Keratinocyte (primary cell): ENCODE data around the gene DTD1. TPM values are rescaled to one million over a fixed set of nuclear protein-coding genes. Genes with fewer than 3 reads are reported as not detected.
A peak's percentile ranks its signal among the peaks of the same experiment; 100 is the strongest.

ENCODE experiments used
- DNase-seq: peaks from one replicate; pipeline ENCODE4 v3.0.0-alpha.2; 2011; ENCODE audit warnings: low read depth, missing footprints, low spot score
- FAIRE-seq: peaks from 2 replicates; lab custom pipeline; 2011; peaks lifted over from hg19 to GRCh38; lab: Jason Lieb, UNC
- H2AFZ ChIP-seq: 2 replicates; pipeline ENCODE4 v1.6.0; 2012; ENCODE audit warnings: low read length, control low read depth, inconsistent platforms; ENCODE audit not compliant: control insufficient read depth
- H3K27ac ChIP-seq: 2 replicates; pipeline ENCODE4 v1.5.1; 2011; ENCODE audit warnings: low read length; ENCODE audit not compliant: control insufficient read depth, insufficient read depth
- H3K27me3 ChIP-seq: 3 replicates; pipeline ENCODE4 v1.6.0; 2011; ENCODE audit warnings: low read length; ENCODE audit not compliant: control insufficient read depth, insufficient read depth; ENCODE audit errors: extremely low read depth
- H3K36me3 ChIP-seq, 2 experiments: 2 replicates in 1 of 2; 3 replicates in 1 of 2; pipeline ENCODE4 v1.5.1; 2011; ENCODE audit warnings: low read length in 2 of 2, mild to moderate bottlenecking in 1 of 2; ENCODE audit not compliant: control insufficient read depth in 2 of 2, insufficient read depth in 2 of 2; ENCODE audit errors: extremely low read depth in 1 of 2
- H3K4me1 ChIP-seq: 3 replicates; pipeline ENCODE4 v1.5.1; 2011; ENCODE audit warnings: low read length; ENCODE audit not compliant: control insufficient read depth, insufficient read depth; ENCODE audit errors: extremely low read depth
- H3K4me2 ChIP-seq: 3 replicates; pipeline ENCODE4 v1.6.0; 2011; ENCODE audit warnings: low read depth, low read length; ENCODE audit not compliant: control insufficient read depth, insufficient read depth; ENCODE audit errors: extremely low read depth
- H3K4me3 ChIP-seq, 3 experiments: fragments of 200-600 bp in 1 of 3; sonication (generic) in 1 of 3; 2 replicates in 2 of 3; 3 replicates in 1 of 3; pipeline ENCODE4 v1.5.1; 2011 to 2016; ENCODE audit warnings: low read length in 3 of 3, mild to moderate bottlenecking in 3 of 3, control low read depth in 2 of 3, inconsistent platforms in 1 of 3, low read depth in 1 of 3, mixed read lengths in 1 of 3, mixed run types in 1 of 3, moderate library complexity in 1 of 3; ENCODE audit not compliant: control insufficient read depth in 2 of 3, insufficient read depth in 2 of 3; ENCODE audit errors: extremely low read depth in 1 of 3
- H3K79me2 ChIP-seq: 2 replicates; pipeline ENCODE4 v1.6.0; 2012; ENCODE audit warnings: low read length; ENCODE audit not compliant: control insufficient read depth, insufficient read depth
- H3K9ac ChIP-seq: 3 replicates; pipeline ENCODE4 v1.6.0; 2011; ENCODE audit warnings: low read length; ENCODE audit not compliant: control insufficient read depth, insufficient read depth; ENCODE audit errors: extremely low read depth
- H3K9me1 ChIP-seq: 3 replicates; pipeline ENCODE4 v1.6.0; 2011; ENCODE audit warnings: low read length; ENCODE audit not compliant: control insufficient read depth, insufficient read depth; ENCODE audit errors: extremely low read depth
- H3K9me3 ChIP-seq: 2 replicates; pipeline ENCODE4 v1.5.1; 2012; ENCODE audit warnings: low read depth, low read length; ENCODE audit not compliant: control insufficient read depth
- H4K20me1 ChIP-seq: 3 replicates; pipeline ENCODE4 v1.6.0; 2011; ENCODE audit warnings: low read length; ENCODE audit not compliant: control insufficient read depth, insufficient read depth; ENCODE audit errors: extremely low read depth
- EZH2 ChIP-seq: IDR thresholded peaks from one replicate; pipeline ENCODE4 v1.6.1; 2012; ENCODE audit warnings: inconsistent platforms, mild to moderate bottlenecking, low read length, moderate library complexity
- dilution Hi-C: fragments of 300-500 bp; cut with MboI; formaldehyde crosslinking; loops from one replicate; pipeline ENCODE4 v1.7.0; 2020; ENCODE audit warnings: low sequenced_read_pairs; ENCODE audit not compliant: extremely low pct_ligation_motif_present
- polyA plus RNA-seq, 5 experiments: library from polyadenylated mRNA; depleted of rRNA in 3 of 5; stranded (reverse) in 3 of 5; stranded (forward) in 1 of 5; unstranded in 1 of 5; fragments of >200 nt; gene quantifications; 1 replicate in 1 of 5; 2 replicates in 3 of 5; 3 replicates in 1 of 5; pipeline versions ENCODE4 v1.2.1 to v1.2.3, GENCODE V29; 2011 to 2012; ENCODE audit warnings: missing spikeins in 2 of 5, low read depth in 1 of 5, low replicate concordance in 1 of 5
- TF ChIP-seq, protein P1 (sequence below), 3 experiments: IDR thresholded peaks in 1 of 3; conservative IDR thresholded peaks in 1 of 3; optimal IDR thresholded peaks in 1 of 3; 2 replicates in 2 of 3; 3 replicates in 1 of 3; pipeline versions ENCODE3 to v1.5.1; 2011; ENCODE audit warnings: low read length in 3 of 3, mild to moderate bottlenecking in 3 of 3, moderate library complexity in 2 of 3, control low read depth in 1 of 3, inconsistent platforms in 1 of 3; ENCODE audit not compliant: insufficient read depth in 2 of 3; ENCODE audit errors: extremely low read depth in 1 of 3

Gene DTD1
- polyA plus RNA-seq, 1 donor (not counting 4 experiments of a cell fraction or from before 2014, with no cell fraction given) = 68.3 TPM

DNA sequence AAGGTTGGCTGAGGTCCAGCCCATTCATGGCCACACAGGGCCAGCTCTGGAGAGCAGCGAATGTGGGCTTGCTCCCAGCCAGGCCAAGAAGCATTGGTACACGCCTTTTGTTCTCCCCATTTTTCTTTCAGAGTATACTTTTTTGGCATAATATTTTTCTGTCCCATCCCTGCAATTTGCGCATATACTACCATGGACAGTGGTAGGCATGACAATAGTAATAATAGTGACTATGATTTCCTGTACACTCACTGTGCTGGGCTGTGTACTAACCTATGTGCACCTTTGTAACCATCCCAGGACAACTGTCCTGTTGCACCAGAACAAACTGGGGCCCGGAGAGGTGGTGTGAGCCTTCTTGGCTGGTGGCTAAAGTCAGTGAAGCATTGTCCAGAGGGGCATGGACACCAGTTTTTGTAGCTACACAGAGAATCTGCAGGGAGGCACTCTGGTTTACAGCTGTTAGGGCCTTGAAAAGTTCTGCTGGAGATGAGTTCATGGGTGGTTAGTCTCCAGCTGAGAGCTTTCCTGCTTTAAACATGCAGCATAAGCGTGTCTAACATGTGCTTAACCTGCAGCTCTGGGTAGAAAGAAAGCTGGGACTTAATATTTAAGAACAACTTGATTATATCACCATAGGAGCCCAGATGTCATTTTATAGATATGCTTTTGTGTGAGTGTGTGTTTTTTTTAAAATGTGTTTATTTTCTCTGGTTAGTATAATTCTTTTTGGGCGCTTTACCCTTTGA, 38.2 kb downstream of the DTD1 start:
- H3K9me1 ChIP-seq = no peaks in the 10 kb centered on the region
- no peaks in the 10 kb centered on the region for H3K79me2 ChIP-seq
- dilution Hi-C loops = no loop called here
- no peak overlapping the region for H3K4me2 ChIP-seq
- TF ChIP-seq, protein P1, sequence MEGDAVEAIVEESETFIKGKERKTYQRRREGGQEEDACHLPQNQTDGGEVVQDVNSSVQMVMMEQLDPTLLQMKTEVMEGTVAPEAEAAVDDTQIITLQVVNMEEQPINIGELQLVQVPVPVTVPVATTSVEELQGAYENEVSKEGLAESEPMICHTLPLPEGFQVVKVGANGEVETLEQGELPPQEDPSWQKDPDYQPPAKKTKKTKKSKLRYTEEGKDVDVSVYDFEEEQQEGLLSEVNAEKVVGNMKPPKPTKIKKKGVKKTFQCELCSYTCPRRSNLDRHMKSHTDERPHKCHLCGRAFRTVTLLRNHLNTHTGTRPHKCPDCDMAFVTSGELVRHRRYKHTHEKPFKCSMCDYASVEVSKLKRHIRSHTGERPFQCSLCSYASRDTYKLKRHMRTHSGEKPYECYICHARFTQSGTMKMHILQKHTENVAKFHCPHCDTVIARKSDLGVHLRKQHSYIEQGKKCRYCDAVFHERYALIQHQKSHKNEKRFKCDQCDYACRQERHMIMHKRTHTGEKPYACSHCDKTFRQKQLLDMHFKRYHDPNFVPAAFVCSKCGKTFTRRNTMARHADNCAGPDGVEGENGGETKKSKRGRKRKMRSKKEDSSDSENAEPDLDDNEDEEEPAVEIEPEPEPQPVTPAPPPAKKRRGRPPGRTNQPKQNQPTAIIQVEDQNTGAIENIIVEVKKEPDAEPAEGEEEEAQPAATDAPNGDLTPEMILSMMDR (optimal IDR thresholded peaks at IDR 0.05 in 1 of 3, IDR thresholded peaks at IDR 0.05 in 1 of 3, conservative IDR thresholded peaks at IDR 0.05 in 1 of 3; ENCODE audit: extremely low read depth in 1 of 3, insufficient read depth in 2 of 3, low read length in 3 of 3) = no peak
- TF ChIP-seq EZH2 = no peak
- no peaks in the 10 kb centered on the region for H3K4me1 ChIP-seq
- no peak overlapping the region for H3K9ac ChIP-seq
- FAIRE-seq = no peak
- no peak for DNase-seq
- no peaks in the 10 kb centered on the region for H3K9me3 ChIP-seq
- no peak overlapping the region for H3K27ac ChIP-seq
- no peak overlapping the region for H3K4me3 ChIP-seq
- H2AFZ ChIP-seq = no peak overlapping the region
- H4K20me1 ChIP-seq = peaks cover 3% of the 10 kb centered on the region
- H3K27me3 ChIP-seq = no peaks in the 10 kb centered on the region
- H3K36me3 ChIP-seq = peaks cover 3 to 9% of the 10 kb centered on the region in 2 experiments

DNA sequence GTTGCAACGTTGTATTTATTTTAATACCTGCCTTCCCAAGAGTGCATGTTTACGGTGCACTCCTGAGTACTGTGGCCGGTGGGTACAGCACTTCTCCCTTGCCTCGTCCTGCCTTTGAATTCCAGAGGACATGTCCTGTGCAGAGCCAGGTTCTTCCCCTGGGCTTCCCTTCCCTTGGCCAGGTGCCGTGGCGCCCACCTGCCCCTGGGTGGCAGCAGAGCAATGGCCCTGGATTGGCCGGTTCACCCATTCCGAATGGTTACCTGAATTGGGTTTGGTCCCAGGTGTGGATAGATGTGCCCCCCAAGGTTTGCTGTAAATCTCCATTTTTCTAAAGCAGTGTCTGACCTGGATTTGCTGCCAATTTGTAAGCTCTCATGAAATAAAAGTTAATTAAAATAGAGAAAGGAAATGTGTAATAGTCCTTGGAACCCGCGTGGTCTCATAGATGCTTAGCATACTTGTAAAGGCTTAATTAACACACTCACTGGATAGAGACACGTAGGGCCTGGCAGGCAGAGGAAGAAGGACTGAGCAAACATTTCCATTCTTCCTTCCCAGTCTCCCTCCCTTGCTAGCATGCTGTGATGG, 40.6 kb downstream of the DTD1 start:
- no peaks in the 10 kb centered on the region for H3K4me1 ChIP-seq
- no peak for FAIRE-seq
- H3K36me3 ChIP-seq = peaks cover 3 to 7% of the 10 kb centered on the region in 2 experiments
- no peak for DNase-seq
- H3K9me3 ChIP-seq = no peaks in the 10 kb centered on the region
- H3K9ac ChIP-seq = no peak overlapping the region
- H3K27ac ChIP-seq = no peak overlapping the region
- no peaks in the 10 kb centered on the region for H3K9me1 ChIP-seq
- no peaks in the 10 kb centered on the region for H3K79me2 ChIP-seq
- dilution Hi-C loops = no loop called here
- H4K20me1 ChIP-seq = peaks cover 3% of the 10 kb centered on the region
- H3K4me2 ChIP-seq = no peak overlapping the region
- no peak overlapping the region for H2AFZ ChIP-seq
- H3K4me3 ChIP-seq = no peak overlapping the region
- no peaks in the 10 kb centered on the region for H3K27me3 ChIP-seq
- no peak for TF ChIP-seq EZH2
- TF ChIP-seq, protein P1 (optimal IDR thresholded peaks at IDR 0.05 in 1 of 3, IDR thresholded peaks at IDR 0.05 in 1 of 3, conservative IDR thresholded peaks at IDR 0.05 in 1 of 3; ENCODE audit: extremely low read depth in 1 of 3, insufficient read depth in 2 of 3, low read length in 3 of 3) = peak; percentile 66 to 84 (median 72)
